ENCODE data around the gene MAGI2. TPM values are rescaled to one million over a fixed set of nuclear protein-coding genes. Genes with fewer than 3 reads are reported as not detected.

MAGI2 gene
- total RNA-seq, 1 experiment from 2014 or later, result 0.34 TPM

- ChIA-PET CTCF (no interaction called here), POLR2A (ENCODE audit: low non-redundant PET) (no interaction called here)
- intact Hi-C loops (cut with micrococcal nuclease; ENCODE audit: unreplicated experiment), result no loop called here
- no peaks in the 10 kb centered on the region for H3K9me3 ChIP-seq (ENCODE audit: low read depth, low read length, poor library complexity, severe bottlenecking)
- no peaks in the 10 kb centered on the region for H3K36me3 ChIP-seq (ENCODE audit: insufficient read depth, low read length, poor library complexity, severe bottlenecking)
- DNase-seq (ENCODE audit: low spot score), result no peak
- no TSS peak for BruUV-seq (replicated peaks)
- no peak overlapping the region for H3K4me3 ChIP-seq (ENCODE audit: low read depth, low read length, poor library complexity, severe bottlenecking)
- no peak for TF ChIP-seq CTCF (conservative IDR thresholded peaks at IDR 0.05; ENCODE audit: low read depth, low read length)
- H3K4me1 ChIP-seq (ENCODE audit: insufficient read depth, low read length, poor library complexity, severe bottlenecking), result no peaks in the 10 kb centered on the region
- no peaks in the 10 kb centered on the region for H3K27me3 ChIP-seq (replicated peaks; ENCODE audit: insufficient read depth, low read depth, low read length, poor library complexity)
- no peak overlapping the region for H3K27ac ChIP-seq (ENCODE audit: low read depth, low read length, poor library complexity, severe bottlenecking)
These were observed 303.6 kb downstream of the MAGI2 start for GRCh38 chr7:79149831-79150230.

DNA sequence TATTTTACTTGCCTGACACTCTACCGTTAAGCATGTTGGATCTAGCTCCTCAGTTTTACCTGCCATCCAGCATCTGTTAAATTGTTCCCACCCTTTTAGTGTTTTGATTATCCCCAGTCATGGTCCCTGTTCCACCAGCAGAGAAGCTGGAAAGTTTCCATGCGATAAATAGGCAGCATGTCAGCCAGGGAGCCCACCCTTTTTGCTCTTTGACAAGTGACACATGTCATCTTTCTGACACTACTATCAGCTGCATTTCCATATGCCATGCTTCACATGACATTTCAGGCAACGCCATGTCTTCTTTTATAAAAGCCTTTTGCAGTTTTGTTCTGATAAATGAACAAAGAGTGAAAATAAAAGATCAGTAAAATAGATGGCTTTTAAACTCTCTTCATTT is 310.8 kb downstream of the MAGI2 start:
- H3K9me3 ChIP-seq (ENCODE audit: low read depth, low read length, poor library complexity, severe bottlenecking), result no peaks in the 10 kb centered on the region
- no peak overlapping the region for H3K27ac ChIP-seq (ENCODE audit: low read depth, low read length, poor library complexity, severe bottlenecking)
- ChIA-PET POLR2A (ENCODE audit: low non-redundant PET) (no interaction called here), CTCF (no interaction called here)
- H3K4me3 ChIP-seq (ENCODE audit: low read depth, low read length, poor library complexity, severe bottlenecking), result no peak overlapping the region
- no peak for DNase-seq (ENCODE audit: low spot score)
- BruUV-seq (replicated peaks), result no TSS peak
- intact Hi-C loops (cut with micrococcal nuclease; ENCODE audit: unreplicated experiment), result no loop called here
- TF ChIP-seq CTCF (conservative IDR thresholded peaks at IDR 0.05; ENCODE audit: low read depth, low read length) (no peak), EZH2 (IDR thresholded peaks at IDR 0.05; ENCODE audit: borderline replicate concordance, low read depth, low read length, poor library complexity, severe bottlenecking) (no peak)
- H3K27me3 ChIP-seq (replicated peaks; ENCODE audit: insufficient read depth, low read depth, low read length, poor library complexity), result no peaks in the 10 kb centered on the region
- H3K4me1 ChIP-seq (ENCODE audit: insufficient read depth, low read length, poor library complexity, severe bottlenecking), result no peaks in the 10 kb centered on the region
- no peaks in the 10 kb centered on the region for H3K36me3 ChIP-seq (ENCODE audit: insufficient read depth, low read length, poor library complexity, severe bottlenecking)

DNA sequence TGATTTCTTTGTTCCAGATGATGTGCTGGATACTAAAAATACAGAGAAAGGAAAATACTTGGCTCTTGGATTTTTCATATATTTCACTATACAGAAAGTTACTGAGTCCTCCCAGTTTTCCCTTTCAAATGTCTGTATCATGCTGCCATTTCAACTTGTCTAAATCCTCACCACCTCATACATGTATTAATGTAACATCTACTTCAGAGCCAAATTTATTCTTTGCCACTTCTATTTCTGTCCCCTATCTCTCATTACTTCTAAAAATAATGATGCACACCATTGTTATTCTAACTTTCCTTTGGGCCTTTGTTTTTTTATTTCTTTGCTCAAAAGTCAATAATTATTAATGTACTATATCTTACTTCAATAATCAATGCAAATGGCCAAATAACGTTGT is 312.2 kb downstream of the MAGI2 start:
- no peak for DNase-seq (ENCODE audit: low spot score)
- no peaks in the 10 kb centered on the region for H3K36me3 ChIP-seq (ENCODE audit: insufficient read depth, low read length, poor library complexity, severe bottlenecking)
- ChIA-PET POLR2A (ENCODE audit: low non-redundant PET) (no interaction called here), CTCF (no interaction called here)
- intact Hi-C loops (cut with micrococcal nuclease; ENCODE audit: unreplicated experiment), result no loop called here
- no peaks in the 10 kb centered on the region for H3K4me1 ChIP-seq (ENCODE audit: insufficient read depth, low read length, poor library complexity, severe bottlenecking)
- H3K27ac ChIP-seq (ENCODE audit: low read depth, low read length, poor library complexity, severe bottlenecking), result no peak overlapping the region
- no TSS peak for BruUV-seq (replicated peaks)
- no peaks in the 10 kb centered on the region for H3K27me3 ChIP-seq (replicated peaks; ENCODE audit: insufficient read depth, low read depth, low read length, poor library complexity)
- H3K4me3 ChIP-seq (ENCODE audit: low read depth, low read length, poor library complexity, severe bottlenecking), result no peak overlapping the region
- TF ChIP-seq CTCF (conservative IDR thresholded peaks at IDR 0.05; ENCODE audit: low read depth, low read length) (no peak), EZH2 (IDR thresholded peaks at IDR 0.05; ENCODE audit: borderline replicate concordance, low read depth, low read length, poor library complexity, severe bottlenecking) (no peak)
- no peaks in the 10 kb centered on the region for H3K9me3 ChIP-seq (ENCODE audit: low read depth, low read length, poor library complexity, severe bottlenecking)

Data from A673 (cell line).